Heart left ventricle (tissue), 13 donors: ENCODE measurements around the gene OLA1.

ENCODE experiments used
- CTCF ChIP-seq, 12 donors: fragments of 200-600 bp; sonication (generic) in 4 of 12; IDR thresholded peaks; one replicate each; pipeline versions ENCODE4 v1.5.0 to v1.8.0; 2018 to 2022; ENCODE audit warnings: antibody characterized with exemption in 12 of 12, mild to moderate bottlenecking in 5 of 12
- POLR2A ChIP-seq, 2 donors: fragments of 450-650 bp; IDR thresholded peaks; one replicate each; pipeline ENCODE4 v1.6.1; 2017; ENCODE audit warnings: antibody characterized with exemption in 2 of 2, mild to moderate bottlenecking in 2 of 2, moderate library complexity in 2 of 2
- donor health status: ischemic (EF 13 %, LVEDD 7.1; RV severe dilation, severe dysfunction).
- donor health status: DM: no; HTN: yes; CAD: no.
- donor health status: DM: no; HTN: no; CAD: no.
- donor health status: ischemic (EF 25% LVEDD 6.9; RV normal size, moderate dysfunction).
- donor health status: ischemic (EF 25% LVEDD 5.7; RV mildly dilated, moderate dysfunction).
- donor health status: ischemic (EF 35%, LVEDD 5.7; RV mildly dilated, moderate dysfunction).
- donor health status: nonischemic (EF 11% LVEDD 7.7; RV severe dilation, severe dysfunction).
- donor health status: DM: yes; HTN: yes; CAD: no.
- donor health status: PGD.
- donor health status: ischemic (EF 29% LVEDD 5.4; RV normal size, mild dysfunction).
- donor health status: nonischemic (EF 23%, LVEDD 6.1; RV moderate dilation, normal function).

DNA sequence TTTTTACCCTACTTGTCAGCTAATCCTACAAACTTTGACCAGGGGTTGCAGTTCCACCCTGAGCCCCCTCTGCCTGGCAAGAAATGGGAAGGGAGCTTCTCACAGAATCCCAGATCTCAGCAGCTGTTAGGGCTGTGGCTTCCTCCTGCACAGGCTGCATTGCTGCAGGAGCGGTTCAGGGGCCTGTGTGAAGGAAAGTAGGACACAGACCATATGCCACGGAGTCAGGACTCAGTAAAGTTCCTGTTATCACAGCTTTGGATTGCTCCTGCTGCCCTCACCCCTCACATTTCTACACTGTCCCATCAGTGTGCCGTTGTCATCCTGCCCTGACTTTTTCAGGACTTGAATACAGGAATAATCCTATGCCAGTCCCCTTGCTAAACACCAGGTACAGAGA, 220.4 kb downstream of the OLA1 start:
- TF ChIP-seq CTCF (IDR thresholded peaks at IDR 0.05) (no peak), POLR2A (IDR thresholded peaks at IDR 0.05) (no peak)
